A673 (cell line): ENCODE data around the gene PI4K2A. TPM values are rescaled to one million over a fixed set of nuclear protein-coding genes. Genes with fewer than 3 reads are reported as not detected.
"Not testable (repeated sequence)": the region's sequence is repeated elsewhere in the genome, so short reads cannot be mapped to it uniquely, and the experiment has no call there.

Source experiments
- BruUV-seq: library from RNA; stranded (reverse); fragments of 400-500 nt; replicated peaks from 2 replicates; lab custom pipeline; 2021; lab: Mats Ljungman, UMichigan
- CTCF ChIA-PET: fragments of 300-600 bp; sonication (Branson Sonifier 250); formaldehyde crosslinking; loops from one replicate; lab custom pipeline; 2022; ENCODE audit warnings: antibody characterized with exemption; lab: Charles Lee
- POLR2A ChIA-PET: fragments of 300-600 bp; sonication (Branson Sonifier 250); formaldehyde crosslinking; loops from one replicate; lab custom pipeline; 2022; ENCODE audit warnings: antibody characterized with exemption; ENCODE audit not compliant: low non-redundant PET; lab: Charles Lee
- DNase-seq: peaks from one replicate; pipeline ENCODE4 v3.0.0-alpha.2; 2015; ENCODE audit warnings: low spot score
- H3K27ac ChIP-seq: fragments of 200-600 bp; sonication (generic); 2 replicates; pipeline ENCODE4 v1.5.1; 2016; ENCODE audit warnings: mixed run types, low read depth, mild to moderate bottlenecking, mixed read lengths, antibody characterized with exemption, low read length; ENCODE audit not compliant: poor library complexity, severe bottlenecking
- H3K27me3 ChIP-seq: fragments of 200-600 bp; sonication (generic); replicated peaks from 2 replicates; pipeline ENCODE4 v1.6.1; 2017; ENCODE audit warnings: mixed run types, low read depth, mild to moderate bottlenecking, mixed read lengths, antibody characterized with exemption, low read length; ENCODE audit not compliant: insufficient read depth, poor library complexity
- H3K36me3 ChIP-seq: fragments of 200-600 bp; sonication (generic); 2 replicates; pipeline ENCODE4 v1.6.1; 2016; ENCODE audit warnings: mixed run types, mild to moderate bottlenecking, mixed read lengths, antibody characterized with exemption, low read length; ENCODE audit not compliant: insufficient read depth, poor library complexity, severe bottlenecking
- H3K4me1 ChIP-seq: fragments of 200-600 bp; sonication (generic); 2 replicates; pipeline ENCODE4 v1.6.1; 2017; ENCODE audit warnings: mixed run types, mild to moderate bottlenecking, mixed read lengths, antibody characterized with exemption, low read length; ENCODE audit not compliant: insufficient read depth, poor library complexity, severe bottlenecking
- H3K4me3 ChIP-seq: fragments of 200-600 bp; sonication (generic); 2 replicates; pipeline ENCODE4 v1.5.1; 2016; ENCODE audit warnings: low read depth, mixed run types, mild to moderate bottlenecking, mixed read lengths, low read length; ENCODE audit not compliant: poor library complexity, severe bottlenecking
- H3K9me3 ChIP-seq: fragments of 200-600 bp; sonication (generic); 2 replicates; pipeline ENCODE4 v1.6.1; 2016; ENCODE audit warnings: mixed run types, low read depth, mild to moderate bottlenecking, mixed read lengths, antibody characterized with exemption, low read length; ENCODE audit not compliant: poor library complexity, severe bottlenecking
- EZH2 ChIP-seq: fragments of 200-600 bp; sonication (generic); IDR thresholded peaks from 2 replicates; pipeline ENCODE4 v1.6.1; 2017; ENCODE audit warnings: borderline replicate concordance, low read depth, mild to moderate bottlenecking, mixed read lengths, antibody characterized with exemption, low read length; ENCODE audit not compliant: poor library complexity, severe bottlenecking
- intact Hi-C: fragments of 100-400 bp; cut with micrococcal nuclease; formaldehyde crosslinking; loops from one replicate; pipeline ENCODE4 v1.10.0; 2022; ENCODE audit not compliant: unreplicated experiment
- total RNA-seq: library from RNA; stranded (reverse); gene quantifications from 2 replicates; pipeline ENCODE4 v1.2.3, GENCODE V29; 2021
- TF ChIP-seq, protein P1 (sequence below): fragments of 300-800, 200-600 bp; sonication (generic); conservative IDR thresholded peaks from 2 replicates; pipeline ENCODE4 v1.5.1; 2017; ENCODE audit warnings: low read depth, mild to moderate bottlenecking, antibody characterized with exemption, low read length, moderate library complexity, mixed read lengths

Gene PI4K2A
- total RNA-seq, 1 experiment from 2014 or later, result 23.6 TPM

DNA sequence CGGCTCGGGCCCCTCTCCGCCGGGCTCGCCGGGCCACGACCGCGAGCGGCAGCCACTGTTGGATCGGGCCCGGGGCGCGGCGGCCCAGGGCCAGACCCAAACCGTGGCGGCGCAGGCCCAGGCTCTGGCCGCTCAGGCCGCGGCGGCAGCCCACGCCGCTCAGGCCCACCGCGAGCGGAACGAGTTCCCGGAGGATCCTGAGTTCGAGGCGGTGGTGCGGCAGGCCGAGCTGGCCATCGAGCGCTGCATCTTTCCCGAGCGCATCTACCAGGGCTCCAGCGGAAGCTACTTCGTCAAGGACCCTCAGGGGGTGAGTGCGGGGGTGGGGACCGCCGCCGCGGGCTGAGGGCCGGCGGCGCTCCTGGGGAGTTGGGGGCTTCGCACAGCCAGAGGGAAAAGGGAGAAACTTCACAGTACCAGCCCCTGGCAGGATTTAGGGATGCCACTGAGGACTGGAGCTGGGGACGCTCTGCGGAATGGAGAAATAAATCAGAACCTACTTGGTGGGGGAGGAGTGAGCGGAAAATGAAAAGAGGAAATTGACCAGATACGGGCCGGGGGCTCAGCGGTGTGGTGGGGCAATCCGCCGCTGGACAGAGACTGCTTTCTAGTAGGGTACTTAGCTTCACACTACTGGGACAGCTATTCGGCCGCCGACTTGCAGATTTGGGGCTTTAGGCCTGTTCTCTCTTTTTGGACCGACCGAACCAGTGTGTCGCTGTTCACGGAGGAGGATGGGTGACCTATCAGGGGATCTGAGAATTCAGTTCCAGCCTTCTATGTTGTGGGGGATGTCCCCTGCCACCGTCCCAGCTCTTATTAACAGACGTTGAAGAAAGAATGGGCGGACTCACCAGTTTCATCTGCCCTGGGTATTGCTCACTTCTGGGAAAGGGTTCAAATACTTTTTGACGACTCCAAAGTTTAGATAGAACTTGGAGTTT lies 669 bp downstream of the PI4K2A start:
- POLR2A ChIA-PET, result no interaction called here
- Histone ChIP-seq H3K27ac (peak overlapping the region; percentile 70), H3K4me3 (peak overlapping the region; percentile 90), H3K9me3 (no peaks in the 10 kb centered on the region), H3K27me3 (no peaks in the 10 kb centered on the region), H3K4me1 (peaks cover 6% of the 10 kb centered on the region), H3K36me3 (peaks cover 5% of the 10 kb centered on the region)
- BruUV-seq, result TSS peak; percentile 61
- CTCF ChIA-PET, result no interaction called here
- no peak for TF ChIP-seq EZH2
- TF ChIP-seq, protein P1, sequence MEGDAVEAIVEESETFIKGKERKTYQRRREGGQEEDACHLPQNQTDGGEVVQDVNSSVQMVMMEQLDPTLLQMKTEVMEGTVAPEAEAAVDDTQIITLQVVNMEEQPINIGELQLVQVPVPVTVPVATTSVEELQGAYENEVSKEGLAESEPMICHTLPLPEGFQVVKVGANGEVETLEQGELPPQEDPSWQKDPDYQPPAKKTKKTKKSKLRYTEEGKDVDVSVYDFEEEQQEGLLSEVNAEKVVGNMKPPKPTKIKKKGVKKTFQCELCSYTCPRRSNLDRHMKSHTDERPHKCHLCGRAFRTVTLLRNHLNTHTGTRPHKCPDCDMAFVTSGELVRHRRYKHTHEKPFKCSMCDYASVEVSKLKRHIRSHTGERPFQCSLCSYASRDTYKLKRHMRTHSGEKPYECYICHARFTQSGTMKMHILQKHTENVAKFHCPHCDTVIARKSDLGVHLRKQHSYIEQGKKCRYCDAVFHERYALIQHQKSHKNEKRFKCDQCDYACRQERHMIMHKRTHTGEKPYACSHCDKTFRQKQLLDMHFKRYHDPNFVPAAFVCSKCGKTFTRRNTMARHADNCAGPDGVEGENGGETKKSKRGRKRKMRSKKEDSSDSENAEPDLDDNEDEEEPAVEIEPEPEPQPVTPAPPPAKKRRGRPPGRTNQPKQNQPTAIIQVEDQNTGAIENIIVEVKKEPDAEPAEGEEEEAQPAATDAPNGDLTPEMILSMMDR, result no peak
- DNase-seq, result peak; percentile 47
- intact Hi-C loops, result loop anchor here (5.0 kb wide), 1 partner anchor 46 kb away; the partner anchor contains the start of gene AVPI1

DNA sequence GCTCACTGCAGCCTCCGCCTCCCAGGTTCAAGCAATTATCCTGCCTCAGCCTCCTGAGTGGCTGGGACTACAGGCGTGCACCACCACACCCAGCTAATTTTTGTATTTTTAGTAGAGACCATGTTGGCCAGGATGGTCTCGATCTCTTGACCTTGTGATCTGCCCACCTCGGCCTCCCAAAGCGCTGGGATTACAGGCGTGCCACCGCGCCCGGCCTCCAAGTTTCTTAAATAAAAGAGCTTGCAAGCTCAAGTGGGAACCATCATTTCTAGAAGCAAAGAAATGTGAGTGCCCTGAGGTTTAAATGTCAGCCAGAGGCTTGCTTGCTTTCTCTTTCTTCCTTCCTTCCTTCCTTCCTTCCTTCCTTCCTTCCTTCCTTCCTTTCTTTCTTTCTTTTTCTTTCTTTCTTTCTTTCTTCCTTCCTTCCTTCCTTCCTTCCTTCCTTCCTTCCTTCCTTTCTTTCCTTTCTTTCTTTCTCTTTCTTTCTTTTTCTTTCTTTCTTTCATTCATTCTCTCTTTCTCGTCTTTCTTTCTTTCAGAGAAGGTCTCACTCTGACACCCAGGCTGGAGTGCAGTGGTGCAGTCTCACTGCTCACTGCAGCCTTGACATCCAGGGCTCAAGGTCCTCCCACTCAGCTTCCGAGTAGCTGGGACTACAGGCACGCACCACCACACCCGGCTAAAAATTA lies 2.1 kb downstream of the PI4K2A start:
- intact Hi-C loops, result loop anchor here (5.0 kb wide), 1 partner anchor 45 kb away; the partner anchor contains the start of gene AVPI1
- CTCF ChIA-PET, H3K27ac ChIP-seq, H3K27me3 ChIP-seq, H3K4me3 ChIP-seq, DNase-seq, H3K36me3 ChIP-seq, BruUV-seq, H3K4me1 ChIP-seq, H3K9me3 ChIP-seq: not testable (repeated sequence)
- POLR2A ChIA-PET, result interaction anchor here (0.7 kb wide), 1 partner anchor 44 kb away, joined by 4 read pairs; the partner anchor contains the start of gene AVPI1

DNA sequence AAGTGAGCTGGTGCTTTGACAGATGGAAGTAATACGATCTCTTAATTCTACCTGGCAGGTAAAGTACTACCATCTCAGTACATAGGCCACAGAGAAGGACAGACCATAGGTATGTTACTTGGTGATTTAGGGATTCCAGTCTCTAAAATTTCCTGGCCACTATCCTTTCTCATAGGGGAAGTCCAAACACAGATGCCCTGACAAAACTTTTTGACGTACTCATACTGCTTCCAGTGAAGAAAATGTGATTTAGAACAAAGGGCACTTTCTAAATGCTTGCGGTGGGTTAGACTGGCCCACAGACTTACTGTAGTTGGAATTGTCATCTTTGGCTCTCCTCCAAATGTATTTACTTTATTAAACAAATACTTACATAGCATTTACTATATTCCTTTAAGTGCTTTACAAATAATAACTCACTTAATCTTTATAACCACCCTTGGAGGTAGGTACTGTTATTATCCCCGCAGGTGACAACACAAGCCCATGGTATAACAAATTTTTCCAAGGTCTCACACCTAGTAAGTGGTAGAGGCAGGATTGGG lies 3.0 kb downstream of the PI4K2A start:
- POLR2A ChIA-PET, result no interaction called here
- H3K36me3 ChIP-seq, result peaks cover 5% of the 10 kb centered on the region
- intact Hi-C loops, result loop anchor here (5.0 kb wide), 1 partner anchor 44 kb away; the partner anchor contains the start of gene AVPI1
- no TSS peak for BruUV-seq
- TF ChIP-seq EZH2, result no peak
- TF ChIP-seq, protein P1, result no peak
- H3K4me3 ChIP-seq, result no peak overlapping the region
- no peak for DNase-seq
- CTCF ChIA-PET, result no interaction called here
- no peaks in the 10 kb centered on the region for H3K9me3 ChIP-seq
- peaks cover 9% of the 10 kb centered on the region for H3K4me1 ChIP-seq
- no peak overlapping the region for H3K27ac ChIP-seq
- H3K27me3 ChIP-seq, result no peaks in the 10 kb centered on the region
